Subcutaneous adipose tissue (tissue), 4 donors: ENCODE measurements around the gene MYO10. TPM values are rescaled to one million over a fixed set of nuclear protein-coding genes. Genes with fewer than 3 reads are reported as not detected.

Experiments used
- total RNA-seq, 4 donors: library from RNA; depleted of rRNA; stranded (reverse); fragments of >200 nt; gene quantifications; one replicate each; pipeline ENCODE4 v1.1.0, GENCODE V29; 2016
- TF ChIP-seq, protein P1 (sequence below): fragments of 450-650 bp; IDR thresholded peaks from one replicate; pipeline ENCODE4 v1.5.1; 2016; ENCODE audit warnings: low read depth, mild to moderate bottlenecking, control low read depth, antibody characterized with exemption, moderate library complexity

MYO10 gene
- total RNA-seq, 4 donors from 2014 or later, result 7.0 to 33.0 (median 9.3) TPM

DNA sequence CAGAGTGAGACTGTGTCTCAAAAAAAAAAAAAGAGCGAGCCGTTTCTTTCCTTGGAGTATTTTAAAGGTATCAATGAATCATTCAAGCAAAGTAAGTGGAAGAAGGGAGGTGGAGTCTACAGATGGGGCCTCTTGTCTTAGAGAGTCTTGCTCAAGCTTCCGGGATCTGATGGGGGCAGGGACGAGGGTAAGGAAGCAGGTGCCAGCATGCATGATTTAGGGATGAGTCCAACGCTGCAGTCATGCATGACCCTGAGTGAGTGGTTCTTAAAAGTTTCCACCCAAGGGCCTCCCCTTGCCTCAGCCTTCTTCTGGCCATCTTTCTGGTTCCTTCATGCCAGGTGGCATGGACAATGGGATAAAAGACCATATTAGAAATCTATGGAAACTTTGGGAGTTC is 79.6 kb downstream of the MYO10 start:
- TF ChIP-seq, protein P1, sequence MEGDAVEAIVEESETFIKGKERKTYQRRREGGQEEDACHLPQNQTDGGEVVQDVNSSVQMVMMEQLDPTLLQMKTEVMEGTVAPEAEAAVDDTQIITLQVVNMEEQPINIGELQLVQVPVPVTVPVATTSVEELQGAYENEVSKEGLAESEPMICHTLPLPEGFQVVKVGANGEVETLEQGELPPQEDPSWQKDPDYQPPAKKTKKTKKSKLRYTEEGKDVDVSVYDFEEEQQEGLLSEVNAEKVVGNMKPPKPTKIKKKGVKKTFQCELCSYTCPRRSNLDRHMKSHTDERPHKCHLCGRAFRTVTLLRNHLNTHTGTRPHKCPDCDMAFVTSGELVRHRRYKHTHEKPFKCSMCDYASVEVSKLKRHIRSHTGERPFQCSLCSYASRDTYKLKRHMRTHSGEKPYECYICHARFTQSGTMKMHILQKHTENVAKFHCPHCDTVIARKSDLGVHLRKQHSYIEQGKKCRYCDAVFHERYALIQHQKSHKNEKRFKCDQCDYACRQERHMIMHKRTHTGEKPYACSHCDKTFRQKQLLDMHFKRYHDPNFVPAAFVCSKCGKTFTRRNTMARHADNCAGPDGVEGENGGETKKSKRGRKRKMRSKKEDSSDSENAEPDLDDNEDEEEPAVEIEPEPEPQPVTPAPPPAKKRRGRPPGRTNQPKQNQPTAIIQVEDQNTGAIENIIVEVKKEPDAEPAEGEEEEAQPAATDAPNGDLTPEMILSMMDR, result no peak

DNA sequence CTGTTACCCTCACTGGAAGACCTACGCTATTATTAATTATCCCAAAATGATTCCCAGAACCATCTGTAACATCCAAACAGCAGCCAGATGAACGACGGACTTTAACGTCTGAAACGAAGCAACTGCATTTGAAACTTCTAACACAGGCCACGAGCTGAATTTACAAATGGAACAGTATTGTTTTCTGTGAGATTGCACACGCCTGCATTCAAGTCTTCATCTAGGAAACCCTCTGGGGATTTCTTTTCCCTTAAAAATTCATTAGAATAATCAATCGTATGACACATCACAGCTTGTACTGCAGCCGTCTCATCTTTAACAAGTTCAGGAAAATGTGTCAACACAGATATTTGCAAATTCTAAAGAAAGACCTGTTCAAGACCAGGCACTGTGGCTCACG is 80.2 kb downstream of the MYO10 start:
- TF ChIP-seq, protein P1, result no peak

DNA sequence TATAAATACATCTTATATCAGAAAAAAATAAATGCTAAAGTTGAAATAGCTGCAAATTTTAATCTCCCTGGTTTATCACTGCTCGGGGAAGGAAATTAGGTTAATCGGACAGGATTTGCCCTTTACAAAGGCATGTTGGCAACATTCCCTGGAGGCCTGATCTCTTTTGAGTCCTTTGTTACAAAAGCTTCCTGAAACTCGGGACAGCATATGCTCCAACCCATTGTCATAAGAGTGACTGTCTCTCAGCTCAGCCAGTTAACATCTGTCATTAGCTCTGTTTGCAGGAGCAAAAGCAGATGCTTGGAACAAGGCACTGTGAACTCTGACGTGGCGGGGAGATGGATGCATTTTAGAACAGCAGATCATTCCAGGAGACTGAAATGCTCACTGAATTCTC is 80.6 kb downstream of the MYO10 start:
- TF ChIP-seq, protein P1, result no peak

DNA sequence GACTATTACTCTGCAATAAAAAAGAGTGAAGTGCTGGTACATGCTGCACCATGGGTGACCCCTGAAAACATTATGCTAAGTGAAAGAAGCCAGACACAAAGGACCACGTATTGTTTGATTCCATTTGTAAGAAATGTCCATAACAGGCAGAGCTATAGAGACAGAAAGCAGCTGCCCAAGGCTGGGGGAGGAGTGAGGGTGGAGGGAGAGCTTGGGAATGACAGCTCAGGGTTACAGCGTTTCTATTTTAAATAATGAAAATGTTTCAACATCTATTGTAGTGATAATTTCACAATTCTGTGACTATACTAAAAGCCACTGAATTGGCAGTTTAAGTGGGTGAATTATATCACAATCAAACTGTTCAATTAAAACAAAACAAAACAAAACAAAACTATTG is 81.7 kb downstream of the MYO10 start:
- TF ChIP-seq, protein P1, result no peak

DNA sequence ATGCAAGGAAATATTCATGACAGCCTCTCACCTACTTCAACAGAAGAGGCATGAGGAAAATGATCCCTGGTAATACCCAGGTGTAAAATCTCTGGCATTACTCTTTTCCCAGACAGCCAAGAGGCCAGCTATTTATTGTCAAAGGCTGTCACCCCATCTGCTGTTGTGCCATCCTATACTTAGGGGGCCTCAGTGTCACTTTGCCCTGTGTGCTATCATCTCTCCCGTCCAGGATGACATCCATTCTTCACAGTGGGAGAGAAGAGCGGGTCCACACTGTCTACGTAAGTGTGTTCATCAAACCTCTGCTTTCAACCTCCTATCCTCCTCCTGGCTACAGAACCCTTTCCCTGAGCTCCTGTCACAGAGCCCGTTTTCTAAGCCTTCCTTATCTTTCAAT is 82.6 kb downstream of the MYO10 start:
- TF ChIP-seq, protein P1, result no peak

DNA sequence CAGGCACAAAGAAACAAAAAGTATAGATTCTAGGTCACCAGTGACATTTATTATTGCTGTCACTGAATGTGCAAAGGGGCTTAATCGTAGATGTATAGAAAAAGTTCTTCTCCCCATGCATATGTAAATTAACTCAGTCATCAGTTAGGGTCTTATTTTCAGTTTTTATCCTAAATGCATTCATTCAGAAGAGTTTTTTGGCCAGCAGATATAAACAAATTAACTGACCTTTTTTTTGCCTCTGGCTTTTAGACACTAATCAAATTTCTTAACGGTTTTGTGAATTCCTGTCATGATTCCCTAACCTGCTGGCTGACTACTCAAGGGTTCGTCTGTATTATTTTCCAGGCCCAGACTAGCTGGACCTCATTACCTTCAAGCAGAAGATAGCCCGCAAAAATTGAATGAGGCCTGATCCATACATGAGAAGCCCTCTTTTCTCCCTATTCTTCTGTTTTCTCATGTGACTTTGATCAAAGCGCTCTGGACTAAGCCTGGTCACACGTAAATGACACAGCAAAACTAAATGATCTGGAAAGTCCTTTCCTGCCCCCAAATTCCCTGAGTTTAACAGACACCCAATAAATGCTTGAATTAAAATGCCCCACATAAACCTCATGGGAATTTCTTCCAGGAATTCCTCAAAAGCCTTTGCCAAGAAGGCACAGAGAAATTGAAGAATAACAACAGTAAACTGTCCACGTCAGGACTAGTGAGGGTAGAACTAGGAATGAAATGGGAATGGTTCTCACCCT is 83.7 kb downstream of the MYO10 start:
- TF ChIP-seq, protein P1, result no peak

DNA sequence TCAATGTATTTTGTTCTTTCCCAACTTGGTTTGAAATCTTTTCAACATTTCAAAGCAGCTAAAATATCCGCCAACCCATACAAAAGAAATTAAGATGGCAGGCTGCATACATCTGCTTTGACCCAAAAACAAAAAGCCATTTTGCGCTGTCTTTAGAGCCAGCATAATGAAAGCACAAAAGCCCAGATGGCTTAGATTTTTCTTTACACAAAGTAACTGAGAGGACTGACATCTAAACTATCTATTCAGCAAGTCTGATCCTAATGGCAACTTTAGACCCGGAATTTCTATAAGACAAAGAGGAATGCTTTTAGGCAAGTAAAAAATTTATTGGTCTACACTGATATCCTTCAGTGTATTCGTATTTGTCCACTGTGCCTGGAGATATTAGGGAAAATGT is 86.3 kb downstream of the MYO10 start:
- TF ChIP-seq, protein P1, result no peak
